ENCODE results near the gene STARD10. TPM values are rescaled to one million over a fixed set of nuclear protein-coding genes. Genes with fewer than 3 reads are reported as not detected.

STARD10 gene
- total and polyA plus RNA-seq, 9 of the 15 experiments (the other 6 are each of a cell fraction or from before 2014, with no cell fraction given), result 0.15 to 52.9 (median 32.3) TPM

DNA sequence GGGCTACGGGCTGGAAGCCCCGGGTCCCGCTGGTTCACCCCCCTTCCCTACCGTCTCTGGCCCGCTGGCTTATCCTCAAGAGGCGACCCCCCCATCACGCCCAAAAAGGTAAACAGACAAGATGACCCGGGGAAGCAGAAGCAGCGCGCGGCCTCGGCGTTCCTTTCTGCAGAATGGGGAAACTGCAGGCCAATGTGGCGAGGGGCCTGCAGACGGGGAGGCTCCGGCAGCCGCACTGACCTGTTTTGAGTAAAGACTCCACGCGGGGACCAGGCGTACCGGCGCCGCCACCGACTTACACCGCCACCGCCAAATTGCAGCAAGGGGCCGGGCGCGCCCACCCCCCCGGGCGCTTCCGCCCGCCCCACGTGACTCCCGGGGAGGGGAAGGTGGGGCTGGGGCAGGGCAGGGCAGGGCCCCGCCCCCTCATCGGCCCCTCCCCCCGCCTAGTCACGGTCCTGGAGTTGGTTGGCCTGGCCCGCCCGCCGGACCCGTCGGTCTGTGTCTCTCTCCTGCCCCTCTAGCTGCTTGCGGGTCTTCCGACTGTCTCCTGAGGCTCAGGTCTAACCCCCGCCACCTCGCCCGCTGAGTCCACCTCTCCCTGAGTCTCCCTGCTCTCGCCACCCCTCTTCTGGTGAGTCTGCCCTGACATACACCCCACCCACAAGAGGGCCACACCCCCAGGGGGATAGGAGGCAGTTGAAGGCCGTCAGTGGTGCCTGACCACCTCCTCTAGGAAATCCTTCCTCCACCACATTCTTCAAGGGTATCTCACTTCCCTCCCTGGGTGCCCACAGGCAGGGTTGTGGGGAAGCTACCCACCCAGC lies 41.5 kb downstream of the STARD10 start, which contains the start of gene ARAP1 (continued):
- TF ChIP-seq SNIP1 (IDR thresholded peaks at IDR 0.05; ENCODE audit: low read depth), result no peak
- TF ChIP-seq DLX4 (CRISPR knock-in tag; IDR thresholded peaks at IDR 0.05), result no peak
- TF ChIP-seq PHTF2 (CRISPR knock-in tag; IDR thresholded peaks at IDR 0.05), result no peak
- TF ChIP-seq, protein P1, sequence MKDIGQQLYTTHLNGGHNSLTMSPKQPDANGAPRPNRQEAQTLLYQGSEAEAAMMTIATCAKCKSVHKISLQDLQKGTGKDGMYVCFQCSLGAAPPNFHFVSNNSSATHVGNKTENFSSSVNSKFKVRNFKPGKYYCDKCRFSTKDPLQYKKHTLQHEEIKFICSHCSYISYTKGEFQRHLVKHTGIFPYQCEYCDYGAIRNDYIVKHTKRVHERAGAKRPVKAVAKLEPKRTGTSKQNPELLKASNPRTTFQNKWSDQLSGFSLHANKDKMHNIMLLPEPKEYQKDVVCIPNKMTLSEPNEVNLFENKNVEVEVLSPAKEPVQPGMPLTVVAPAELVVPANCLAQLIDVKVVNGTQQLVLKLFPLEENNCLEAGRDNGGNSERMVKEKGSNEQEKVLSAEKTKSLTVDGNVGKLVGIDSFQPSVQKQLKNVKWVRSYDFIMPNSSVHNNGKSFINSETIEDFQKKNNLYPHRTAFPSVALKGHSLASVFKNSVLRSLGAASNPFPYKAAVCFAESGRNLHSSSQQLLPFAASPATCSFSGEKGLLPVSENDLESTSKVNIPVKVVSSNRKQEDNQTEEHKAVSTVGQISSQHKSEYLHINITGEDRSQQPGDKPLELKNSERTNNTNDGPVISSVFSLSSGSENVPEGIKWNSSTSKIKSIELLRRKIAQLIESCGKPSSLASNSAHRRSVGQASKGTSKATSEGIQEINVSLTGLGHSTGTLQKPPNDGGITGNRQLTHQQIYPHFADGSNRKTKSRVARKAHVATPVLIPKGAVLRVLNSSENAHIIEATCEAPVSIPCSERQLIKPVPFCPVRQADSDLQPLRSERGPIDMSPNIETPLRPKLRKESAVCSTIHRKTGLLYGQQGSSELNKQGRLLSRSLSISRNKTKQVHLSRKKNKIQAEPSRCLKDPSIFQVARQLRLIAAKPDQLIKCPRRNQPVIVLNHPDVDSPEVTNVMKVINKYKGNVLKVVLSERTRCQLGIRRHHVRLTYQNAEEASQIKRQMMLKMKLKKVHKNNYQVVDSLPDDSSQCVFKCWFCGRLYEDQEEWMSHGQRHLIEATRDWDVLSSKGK (CRISPR knock-in tag; IDR thresholded peaks at IDR 0.05), result no peak
- TF ChIP-seq GABPB2 (CRISPR knock-in tag; conservative IDR thresholded peaks at IDR 0.05), result no peak
- peak; percentile 44; the same call in 1 of the 2 replicates for TF ChIP-seq ATF7 (IDR thresholded peaks at IDR 0.05)
- TF ChIP-seq, protein P2, sequence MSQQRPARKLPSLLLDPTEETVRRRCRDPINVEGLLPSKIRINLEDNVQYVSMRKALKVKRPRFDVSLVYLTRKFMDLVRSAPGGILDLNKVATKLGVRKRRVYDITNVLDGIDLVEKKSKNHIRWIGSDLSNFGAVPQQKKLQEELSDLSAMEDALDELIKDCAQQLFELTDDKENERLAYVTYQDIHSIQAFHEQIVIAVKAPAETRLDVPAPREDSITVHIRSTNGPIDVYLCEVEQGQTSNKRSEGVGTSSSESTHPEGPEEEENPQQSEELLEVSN (IDR thresholded peaks at IDR 0.05; ENCODE audit: borderline replicate concordance in 1 of 2, extremely low read depth in 1 of 2, insufficient read depth in 1 of 2, insufficient read length in 1 of 2, low read depth in 1 of 2, low read length in 1 of 2, poor library complexity in 1 of 2, severe bottlenecking in 1 of 2), result peak in 1 of 2 experiments; percentile 60
- no peak for TF ChIP-seq ZNF584 (CRISPR knock-in tag; IDR thresholded peaks at IDR 0.05; ENCODE audit: low read depth)
- no peak for TF ChIP-seq ZNF644 (tag; IDR thresholded peaks at IDR 0.05; ENCODE audit: low read depth)
- no peak for TF ChIP-seq FIP1L1 (IDR thresholded peaks at IDR 0.05; ENCODE audit: low read depth, low read length, poor library complexity, severe bottlenecking)
- TF ChIP-seq ZNF263 (CRISPR knock-in tag; IDR thresholded peaks at IDR 0.05; ENCODE audit: borderline replicate concordance), result no peak
- no peak for TF ChIP-seq FOXA3 (CRISPR knock-in tag; conservative IDR thresholded peaks at IDR 0.05 in 1 of 2, IDR thresholded peaks at IDR 0.05 in 1 of 2)
- no peak for TF ChIP-seq ZNF23 (CRISPR knock-in tag; IDR thresholded peaks at IDR 0.05)
- TF ChIP-seq C11orf30 (IDR thresholded peaks at IDR 0.05; ENCODE audit: low read depth), result no peak

Data from K562 (cell line).